ENCODE results near the gene GPRC5D.
A peak's percentile ranks its signal among the peaks of the same experiment; 100 is the strongest.

Gene GPRC5D

DNA sequence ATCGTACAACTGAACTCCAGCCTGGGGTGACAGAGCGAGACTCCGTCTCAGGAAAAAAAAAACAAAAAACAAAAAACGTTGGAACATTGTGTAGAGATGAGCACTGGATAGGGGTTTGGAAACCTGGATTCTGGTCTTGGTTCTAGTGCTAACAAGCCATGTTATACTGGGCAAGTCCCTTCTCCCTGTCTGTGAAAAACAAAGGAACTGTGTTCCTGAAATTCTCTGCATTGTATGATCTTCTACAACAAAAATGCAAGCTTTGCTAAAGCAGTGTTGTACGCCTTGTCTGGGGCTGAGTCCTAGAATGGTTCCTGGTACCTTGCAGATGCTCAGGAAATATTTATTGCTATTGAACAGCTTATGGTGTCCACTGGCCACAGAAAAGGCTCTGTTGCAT, 13.4 kb downstream of the GPRC5D start:
- DNase-seq (ENCODE audit: low spot score) = no peak
- no peak for FAIRE-seq

- peak; percentile 32 for FAIRE-seq
- no peak for DNase-seq (ENCODE audit: low spot score)
Observed at GRCh38 chr12:12936983-12937491, 14.9 kb downstream of the GPRC5D start.

GRCh38 chr12:12934556-12934955, 17.4 kb downstream of the GPRC5D start:
- FAIRE-seq (no peak), DNase-seq (ENCODE audit: low spot score) (no peak)

DNA sequence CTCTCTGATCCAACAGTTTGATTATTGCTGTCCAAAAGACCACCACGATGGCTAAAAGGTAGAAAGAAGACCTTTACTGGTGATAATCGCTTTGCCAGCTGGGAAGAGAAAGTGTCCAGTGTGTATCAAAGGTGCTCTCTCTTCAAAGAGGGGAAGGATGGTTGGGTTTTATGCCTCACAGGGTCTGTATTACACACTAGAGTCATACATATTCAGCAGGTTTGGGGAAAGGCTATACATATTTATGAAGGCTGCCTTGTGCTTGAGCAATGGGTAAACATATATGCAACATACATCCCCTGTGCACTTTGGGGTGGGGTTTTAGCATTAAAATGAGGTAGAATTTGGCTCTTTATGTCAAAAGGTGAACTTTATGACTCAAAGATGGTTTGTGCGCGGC, 18.2 kb downstream of the GPRC5D start:
- DNase-seq (ENCODE audit: low spot score) = no peak
- peak; percentile 46 for FAIRE-seq

DNA sequence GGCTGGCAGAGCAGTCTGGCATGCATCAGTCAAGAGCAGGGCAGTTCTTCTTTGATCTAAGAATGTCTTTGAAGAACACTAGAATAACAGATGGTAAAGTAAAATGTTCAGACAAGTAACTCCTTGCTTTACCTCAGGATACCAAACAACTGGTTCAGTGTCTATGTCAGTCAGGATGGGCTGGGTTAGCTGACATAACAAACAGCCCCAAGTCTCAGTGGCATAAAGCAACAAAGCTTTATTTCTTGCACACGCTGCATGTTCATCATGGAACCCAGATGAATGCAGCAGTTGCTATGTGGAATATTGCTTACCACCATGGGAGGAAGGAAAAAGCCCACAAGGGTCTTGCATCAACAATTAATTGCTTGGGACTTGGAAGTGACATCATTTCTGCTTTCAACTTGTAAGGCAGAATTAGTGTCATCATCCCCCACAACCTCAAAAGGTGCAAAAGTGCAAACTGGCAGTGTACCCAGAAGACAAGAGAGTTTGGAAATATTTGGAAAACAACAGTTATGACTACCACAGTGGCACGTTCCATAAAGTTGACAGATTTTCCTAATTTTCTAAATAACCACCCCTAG, 21.2 kb downstream of the GPRC5D start:
- DNase-seq (ENCODE audit: low spot score) (no peak), FAIRE-seq (no peak)

DNA sequence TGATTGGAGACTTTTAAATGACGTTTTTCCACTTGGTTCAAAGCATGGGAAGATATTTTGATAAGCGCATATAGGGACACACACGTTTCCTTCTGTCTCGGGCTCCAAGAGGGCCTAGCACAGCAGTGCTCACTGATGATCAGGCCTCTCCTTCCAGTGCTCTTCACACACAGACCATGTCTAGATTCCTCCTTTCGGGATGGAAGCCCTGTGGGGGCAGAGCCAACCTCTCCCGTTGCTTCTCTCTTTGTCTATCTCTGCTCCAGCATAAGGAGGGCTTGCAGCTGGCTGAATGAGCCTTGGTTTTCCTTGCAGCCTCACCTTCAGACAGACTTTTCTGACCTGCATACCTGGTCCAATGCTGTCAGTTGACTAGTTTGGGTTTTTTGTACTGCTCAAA, 22.3 kb downstream of the GPRC5D start:
- FAIRE-seq = no peak
- DNase-seq (ENCODE audit: low spot score) = no peak

DNA sequence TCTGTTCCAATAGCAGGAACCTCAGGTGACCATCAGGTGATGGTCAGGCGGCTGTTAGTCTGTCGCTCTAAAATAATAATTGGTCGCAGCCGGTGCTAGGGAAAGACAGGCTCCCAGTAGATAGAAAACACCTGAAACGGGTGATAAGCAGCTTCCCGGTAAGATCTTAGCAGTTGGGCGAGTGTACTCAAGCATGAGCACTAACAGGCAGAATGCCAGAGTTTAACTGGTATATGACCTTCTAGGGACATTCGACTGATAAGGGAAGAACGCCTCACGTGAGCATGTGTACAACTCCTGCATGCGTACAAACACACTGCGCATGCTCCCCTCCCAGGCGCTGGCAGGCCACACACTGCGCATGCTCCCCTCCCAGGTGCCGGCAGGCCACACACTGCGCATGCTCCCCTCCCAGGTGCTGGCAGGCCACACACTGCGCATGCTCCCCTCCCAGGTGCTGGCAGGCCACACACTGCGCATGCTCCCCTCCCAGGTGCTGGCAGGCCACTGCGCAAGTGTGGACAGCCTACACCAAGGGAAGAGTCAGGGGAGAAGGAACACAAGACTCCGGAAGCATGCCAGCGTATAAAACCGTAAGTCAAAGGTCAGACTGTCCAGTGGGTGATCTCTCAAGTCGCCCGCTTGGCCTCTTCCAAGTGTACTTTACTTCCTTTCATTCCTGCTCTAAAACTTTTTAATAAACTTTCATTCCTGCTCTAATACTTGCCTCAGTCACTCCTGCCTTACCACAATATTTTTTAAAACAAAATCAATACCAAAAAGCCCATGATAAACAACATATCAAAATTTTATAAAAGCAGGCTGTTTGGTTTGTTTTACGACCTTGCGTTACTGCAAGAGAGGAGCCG, 24.5 kb downstream of the GPRC5D start:
- FAIRE-seq = peak; percentile 99
- DNase-seq (ENCODE audit: low spot score) = peak; percentile 88

DNA sequence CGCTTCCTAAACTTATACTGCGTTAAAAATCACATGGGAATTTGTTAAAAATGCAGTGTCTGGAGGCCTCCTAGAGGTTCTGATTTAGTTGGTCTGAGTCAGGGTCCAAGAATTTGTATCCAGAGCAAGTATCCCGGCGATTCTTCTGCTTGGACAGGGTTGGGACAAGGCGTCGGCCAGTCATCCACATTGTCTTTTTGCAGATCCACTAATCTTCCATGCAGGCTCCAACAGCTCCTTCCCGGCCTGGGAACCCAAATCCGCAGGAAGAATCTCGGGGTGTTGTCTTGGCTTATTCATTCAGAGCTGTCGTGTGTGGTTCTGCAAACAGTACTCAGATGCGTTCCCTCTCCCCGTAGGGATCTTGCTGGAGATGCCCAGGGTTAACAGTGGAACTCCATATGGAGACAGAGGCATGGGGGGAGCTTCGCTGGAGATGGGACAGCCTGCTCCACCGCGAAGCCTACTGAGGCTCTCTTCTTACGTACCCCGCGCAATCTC, 25.3 kb downstream of the GPRC5D start:
- DNase-seq (ENCODE audit: low spot score) = no peak
- peak; percentile 30 for FAIRE-seq

GRCh38 chr12:12925388-12925787, 26.6 kb downstream of the GPRC5D start:
- FAIRE-seq = no peak
- no peak for DNase-seq (ENCODE audit: low spot score)

DNA sequence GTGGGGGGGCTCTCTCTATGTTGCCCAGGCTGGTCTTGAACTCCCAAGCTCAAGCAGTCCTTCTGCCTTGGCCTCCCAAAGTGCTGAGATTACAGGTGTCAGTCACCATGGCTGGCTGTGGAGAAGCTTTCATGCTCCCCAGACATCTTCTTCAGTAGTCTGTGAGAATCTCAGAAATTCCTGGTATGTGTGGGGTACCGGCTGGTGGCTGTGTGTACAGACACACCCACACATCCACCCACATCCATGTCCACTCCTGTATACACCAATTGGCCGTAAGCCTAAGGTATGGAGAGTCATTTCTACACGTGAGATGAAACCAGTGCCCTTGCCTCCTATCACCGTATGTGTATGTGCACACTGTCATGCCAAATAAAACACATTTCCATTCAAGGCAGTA, 27.8 kb downstream of the GPRC5D start:
- no peak for DNase-seq (ENCODE audit: low spot score)
- peak; percentile 71 for FAIRE-seq

- FAIRE-seq (no peak), DNase-seq (ENCODE audit: low spot score) (no peak)
Observed at GRCh38 chr12:12922978-12923377, 29.0 kb downstream of the GPRC5D start.

GRCh38 chr12:12922191-12922616, 29.8 kb downstream of the GPRC5D start:
- DNase-seq (ENCODE audit: low spot score) (no peak), FAIRE-seq (no peak)

- no peak for DNase-seq (ENCODE audit: low spot score)
- FAIRE-seq = no peak
Observed at GRCh38 chr12:12919666-12920435, 32.1 kb downstream of the GPRC5D start.

DNA sequence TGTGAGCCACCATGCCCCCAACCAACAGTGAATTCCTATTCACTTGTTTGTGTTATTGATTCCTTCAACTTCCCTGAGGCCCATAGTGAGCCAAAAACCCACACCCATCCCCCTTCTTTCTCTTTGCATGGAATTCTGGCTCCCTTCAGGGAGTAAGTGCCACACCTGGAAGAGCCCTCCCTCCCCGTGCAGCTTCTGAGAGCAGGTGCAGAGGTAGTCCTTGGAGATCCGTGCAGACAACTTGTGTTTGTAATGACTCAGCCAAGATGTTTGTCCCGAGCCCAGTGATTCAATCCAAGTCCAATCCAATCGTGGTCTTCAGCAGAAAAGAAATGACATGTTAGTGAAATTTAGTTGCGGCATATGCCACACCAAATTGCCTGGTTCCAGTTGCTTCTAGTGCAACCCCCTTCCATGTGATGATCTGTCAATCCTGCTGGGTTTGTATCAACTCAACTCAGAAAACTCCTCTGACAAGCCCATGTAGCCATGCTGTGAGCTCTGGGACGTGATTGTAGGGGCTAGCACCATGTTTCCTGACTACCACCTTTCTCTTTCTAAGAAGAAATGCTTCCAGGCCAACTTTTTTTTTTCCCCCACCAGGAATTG, 33.1 kb downstream of the GPRC5D start:
- no peak for FAIRE-seq

DNA sequence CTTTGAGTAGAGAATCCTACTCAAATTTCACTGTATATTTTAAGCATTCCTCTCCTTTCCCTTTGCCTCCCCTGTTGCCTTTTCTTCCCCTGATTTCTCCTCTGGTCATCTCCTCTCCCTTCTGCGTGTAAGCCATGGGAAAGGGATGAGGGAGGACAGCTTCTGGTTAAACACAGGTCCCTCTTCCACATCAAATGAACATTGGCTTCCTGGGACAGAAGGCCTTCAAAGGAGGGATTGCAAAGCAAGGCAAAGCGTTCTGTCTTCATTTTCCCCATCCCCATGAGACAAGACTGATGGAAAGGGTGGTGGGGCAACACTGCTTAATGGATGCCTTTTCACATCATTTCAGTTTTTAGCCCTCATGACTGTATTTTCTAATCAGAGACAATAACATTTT, 34.5 kb downstream of the GPRC5D start:
- DNase-seq (ENCODE audit: low spot score) = no peak

More for the DNA sequence above, 33.1 kb downstream of the GPRC5D start:
- DNase-seq (ENCODE audit: low spot score) = no peak

DNA sequence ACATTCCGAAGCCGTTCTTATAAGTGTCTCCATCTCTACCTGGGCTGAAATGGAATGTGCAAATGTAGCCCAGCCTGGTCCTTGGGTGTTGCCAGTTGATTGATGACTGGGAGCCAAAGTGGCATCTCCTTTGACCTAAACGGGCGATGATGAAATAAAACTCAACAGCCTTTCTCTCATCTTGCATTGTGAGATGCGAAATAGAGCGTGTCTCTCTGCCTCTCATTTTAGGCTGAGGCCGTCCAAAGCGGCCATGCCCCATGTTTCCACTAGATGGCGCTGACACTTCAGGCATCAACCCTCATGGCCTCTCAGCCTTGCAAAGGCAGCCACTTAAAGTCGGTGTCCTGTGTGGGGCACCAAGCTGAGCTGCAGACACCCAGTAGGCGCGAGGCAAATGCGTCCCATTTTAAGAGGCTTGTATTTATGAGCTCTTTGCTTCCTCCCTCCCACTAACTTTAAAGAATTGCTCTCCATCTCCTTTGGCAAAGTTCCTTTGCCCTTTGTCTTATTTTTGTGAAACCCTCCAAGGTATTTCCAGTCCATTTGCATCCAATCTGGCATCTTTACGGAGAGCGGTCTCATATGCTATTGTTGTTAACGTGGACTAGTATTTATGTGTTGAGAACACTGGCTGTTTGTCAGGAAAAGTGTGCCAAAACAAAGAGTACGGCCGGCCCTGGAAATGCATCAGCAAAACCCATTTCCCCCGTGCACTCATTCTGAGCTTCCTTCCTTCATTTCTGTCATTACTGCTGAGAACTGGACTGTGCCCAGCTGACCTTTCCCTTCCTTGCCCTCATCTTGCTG, 35.6 kb downstream of the GPRC5D start:
- DNase-seq (ENCODE audit: low spot score) (peak; percentile 85), FAIRE-seq (peak; percentile 91)

More for the DNA sequence above, 34.5 kb downstream of the GPRC5D start:
- no peak for FAIRE-seq

DNA sequence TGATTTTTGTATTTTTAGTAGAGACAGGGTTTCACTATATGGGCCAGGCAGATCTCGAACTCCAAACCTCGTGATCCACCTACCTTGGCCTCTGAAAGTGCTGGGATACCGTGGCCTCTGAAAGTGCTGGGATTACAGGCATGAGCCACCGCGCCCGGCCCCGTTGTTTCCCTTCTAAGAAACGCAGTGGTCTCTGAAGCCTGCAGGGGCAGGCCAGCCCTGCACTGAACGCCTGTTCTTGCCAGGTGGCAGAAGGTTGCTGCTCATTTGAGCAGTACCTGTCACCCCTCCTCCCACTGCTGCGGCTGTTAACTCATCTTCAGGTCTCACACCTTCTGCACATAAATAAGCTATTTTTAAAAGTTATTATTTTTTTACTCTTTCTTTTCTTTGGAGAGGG, 36.3 kb downstream of the GPRC5D start:
- no peak for FAIRE-seq

GRCh38 chr12:12912711-12913110, 39.3 kb downstream of the GPRC5D start:
- DNase-seq (ENCODE audit: low spot score) = no peak
- FAIRE-seq = peak; percentile 59

More for the DNA sequence above, 36.3 kb downstream of the GPRC5D start:
- no peak for DNase-seq (ENCODE audit: low spot score)

GRCh38 chr12:12909995-12910420, 42.0 kb downstream of the GPRC5D start:
- no peak for FAIRE-seq

More at GRCh38 chr12:12909995-12910420, 42.0 kb downstream of the GPRC5D start:
- DNase-seq (ENCODE audit: low spot score) = no peak
